NCI-H82 treated with DMSO at 0.1 percent for 48 hours (cell line): ENCODE measurements around the gene YBX1.
"Not testable (repeated sequence)": the region's sequence is repeated elsewhere in the genome, so short reads cannot be mapped to it uniquely, and the experiment has no call there.

Experiments
- DNase-seq: peaks from one replicate; lab custom pipeline; 2025; ENCODE audit not compliant: unreplicated experiment; lab: John Stamatoyannopoulos, UW

The YBX1 gene

GRCh38 chr1:42746436-42747105 is 64.4 kb downstream of the YBX1 start:
- no peak for DNase-seq

DNA sequence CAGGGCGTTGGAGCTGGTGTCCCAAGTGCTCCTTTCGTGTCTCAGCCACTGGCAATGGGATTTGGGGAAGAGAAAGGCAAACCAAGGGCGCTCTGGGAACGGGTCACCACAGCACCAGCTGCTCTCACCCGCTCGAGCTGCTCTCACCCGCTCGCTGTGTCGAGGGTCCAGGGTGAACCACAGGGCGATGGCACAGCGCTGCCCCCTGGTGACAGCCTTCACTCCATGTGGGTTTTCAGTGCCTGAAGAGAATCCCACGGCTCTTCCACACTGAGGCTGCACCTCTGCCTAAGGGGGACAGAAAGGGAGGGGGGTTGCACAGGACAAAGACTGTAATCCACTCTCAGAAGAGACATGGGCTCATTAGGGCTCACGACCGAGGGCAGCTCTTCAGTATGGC is 64.9 kb downstream of the YBX1 start:
- DNase-seq = peak; percentile 45

DNA sequence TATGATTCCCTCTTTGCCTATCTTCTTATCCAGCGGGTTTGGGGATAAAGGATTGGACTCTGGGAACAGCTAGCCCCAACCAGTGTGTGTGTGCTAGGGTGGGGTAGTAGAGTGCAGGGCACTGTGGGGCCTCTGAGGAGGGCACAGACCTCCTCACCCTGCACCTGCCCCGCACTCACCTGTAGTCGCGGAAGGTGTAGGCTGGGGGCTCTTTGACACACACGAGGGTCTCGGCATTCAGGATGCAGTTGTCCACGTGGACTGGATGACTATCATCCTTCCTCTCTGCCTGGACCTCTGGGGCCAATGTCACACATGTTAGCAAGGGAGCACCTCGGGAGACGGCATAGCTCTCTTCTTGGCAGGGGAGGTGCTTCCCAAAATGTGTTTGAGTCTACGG is 65.8 kb downstream of the YBX1 start:
- DNase-seq = no peak

- DNase-seq = no peak
Observed at GRCh38 chr1:42748461-42749410, 66.5 kb downstream of the YBX1 start.

- DNase-seq = no peak
Observed at GRCh38 chr1:42750041-42750440, 67.8 kb downstream of the YBX1 start.

DNA sequence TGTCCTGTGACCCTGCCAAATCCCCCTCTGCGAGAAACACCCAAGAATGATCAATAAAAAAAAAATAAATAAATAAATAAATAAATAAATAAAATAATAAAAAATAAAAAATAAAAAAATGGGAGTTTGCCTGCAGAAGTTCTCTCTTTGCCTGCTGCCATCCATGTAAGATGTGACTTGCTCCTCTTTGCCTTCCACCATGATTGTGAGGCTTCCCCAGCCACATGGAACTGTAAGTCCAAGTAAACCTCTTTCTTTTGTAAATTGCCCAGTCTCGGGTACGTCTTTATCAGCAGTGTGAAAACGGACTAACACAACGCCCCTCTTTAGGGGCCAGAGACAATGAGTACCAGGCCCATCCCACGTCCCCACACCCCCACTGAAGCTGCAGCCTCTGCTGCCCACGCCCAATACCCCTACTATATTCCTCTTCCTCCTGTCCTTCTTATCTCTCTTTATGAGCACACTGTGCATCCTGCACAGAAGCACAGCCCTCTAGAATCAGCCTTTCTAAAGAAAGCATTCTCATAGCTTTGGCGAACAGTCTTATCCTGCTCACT is 69.4 kb downstream of the YBX1 start:
- DNase-seq = not testable (repeated sequence)

GRCh38 chr1:42752284-42752683 is 70.1 kb downstream of the YBX1 start:
- no peak for DNase-seq

- no peak for DNase-seq
Observed at GRCh38 chr1:42753070-42753469, 70.9 kb downstream of the YBX1 start.
